NT2/D1 (cell line): ENCODE measurements around the gene C5.

Source experiments
- DNase-seq: peaks from one replicate; pipeline ENCODE4 v3.0.0-alpha.2; 2011; ENCODE audit warnings: low read depth, low spot score
- H3K27me3 ChIP-seq: 2 replicates; pipeline ENCODE4 v1.6.0; 2011; ENCODE audit warnings: mild to moderate bottlenecking; ENCODE audit not compliant: insufficient read length, insufficient read depth
- H3K36me3 ChIP-seq: 2 replicates; pipeline ENCODE4 v1.6.1; 2011; ENCODE audit warnings: mild to moderate bottlenecking, low read length, mixed read lengths; ENCODE audit not compliant: insufficient read depth, insufficient read length
- H3K4me1 ChIP-seq: 2 replicates; pipeline ENCODE4 v1.5.1; 2011; ENCODE audit not compliant: insufficient read depth, insufficient read length
- H3K4me3 ChIP-seq: 2 replicates; pipeline ENCODE4 v1.5.1; 2011; ENCODE audit warnings: low read depth; ENCODE audit not compliant: insufficient read length
- H3K9ac ChIP-seq: 2 replicates; pipeline ENCODE4 v1.6.0; 2011; ENCODE audit warnings: low read depth; ENCODE audit not compliant: insufficient read length
- H3K9me3 ChIP-seq: 2 replicates; pipeline ENCODE4 v1.5.1; 2011; ENCODE audit warnings: mild to moderate bottlenecking, low read length; ENCODE audit not compliant: insufficient read depth
- SUZ12 ChIP-seq: IDR thresholded peaks from 2 replicates; pipeline ENCODE4 v1.6.1; 2011; ENCODE audit not compliant: insufficient read length, insufficient read depth; ENCODE audit errors: extremely low read depth
- YY1 ChIP-seq: IDR thresholded peaks from 2 replicates; pipeline ENCODE4 v1.6.1; 2011; ENCODE audit not compliant: insufficient read length, insufficient read depth
- ZNF274 ChIP-seq: IDR thresholded peaks from 2 replicates; pipeline ENCODE4 v1.6.1; 2011; ENCODE audit warnings: mild to moderate bottlenecking, low read depth, low read length

C5 gene

DNA sequence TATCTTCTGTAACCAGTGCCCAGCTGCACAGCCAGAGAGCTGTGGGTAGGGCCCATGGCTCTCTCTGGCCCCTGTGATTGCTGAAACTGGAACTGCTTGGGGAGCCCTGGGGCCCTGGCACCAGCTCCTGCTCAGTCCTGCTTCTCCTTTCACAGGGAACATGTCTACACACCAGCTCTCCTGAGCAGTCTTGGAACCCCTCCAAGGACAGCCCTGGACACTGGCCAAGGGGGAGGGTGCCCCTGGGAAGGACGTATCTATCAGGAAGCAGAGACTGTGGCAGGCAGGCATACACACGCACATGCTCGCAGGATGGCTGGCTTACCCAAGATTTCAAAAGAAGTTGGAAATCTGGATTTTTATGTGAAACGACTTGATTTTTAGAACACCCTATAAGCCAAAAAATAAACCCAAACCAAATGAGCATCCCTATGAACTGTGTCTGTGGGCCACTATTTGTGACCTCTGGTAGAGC lies 114.7 kb downstream of the C5 start:
- Histone ChIP-seq H3K9ac (no peak overlapping the region), H3K36me3 (no peaks in the 10 kb centered on the region), H3K4me3 (no peak overlapping the region), H3K27me3 (no peaks in the 10 kb centered on the region), H3K4me1 (peaks cover 3% of the 10 kb centered on the region), H3K9me3 (no peaks in the 10 kb centered on the region)
- TF ChIP-seq ZNF274 (no peak), YY1 (no peak), SUZ12 (no peak)
- no peak for DNase-seq

DNA sequence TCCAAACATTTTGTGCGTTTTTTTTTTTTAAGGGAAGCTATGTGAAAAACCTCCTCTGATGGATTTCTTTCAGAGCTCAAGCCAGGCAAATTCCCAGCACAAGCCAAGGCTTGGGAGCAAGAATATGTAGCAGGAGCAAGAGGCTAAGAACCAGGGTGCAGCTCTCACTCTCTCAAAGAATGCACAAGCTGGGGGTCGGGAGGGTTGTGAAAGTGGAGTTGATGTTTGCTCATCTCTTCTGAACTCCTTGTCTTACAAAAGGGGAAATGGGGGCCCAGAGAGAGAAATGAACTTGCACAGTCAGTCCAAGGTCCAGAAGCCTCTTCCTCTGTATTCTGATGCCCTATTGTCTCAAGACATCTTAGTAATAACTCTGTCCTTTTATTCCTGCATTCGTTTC lies 115.8 kb downstream of the C5 start:
- TF ChIP-seq YY1 (no peak), ZNF274 (no peak), SUZ12 (no peak)
- Histone ChIP-seq H3K4me1 (peaks cover 3% of the 10 kb centered on the region), H3K27me3 (peaks cover 2% of the 10 kb centered on the region), H3K36me3 (no peaks in the 10 kb centered on the region), H3K9me3 (no peaks in the 10 kb centered on the region), H3K9ac (no peak overlapping the region), H3K4me3 (no peak overlapping the region)
- no peak for DNase-seq

DNA sequence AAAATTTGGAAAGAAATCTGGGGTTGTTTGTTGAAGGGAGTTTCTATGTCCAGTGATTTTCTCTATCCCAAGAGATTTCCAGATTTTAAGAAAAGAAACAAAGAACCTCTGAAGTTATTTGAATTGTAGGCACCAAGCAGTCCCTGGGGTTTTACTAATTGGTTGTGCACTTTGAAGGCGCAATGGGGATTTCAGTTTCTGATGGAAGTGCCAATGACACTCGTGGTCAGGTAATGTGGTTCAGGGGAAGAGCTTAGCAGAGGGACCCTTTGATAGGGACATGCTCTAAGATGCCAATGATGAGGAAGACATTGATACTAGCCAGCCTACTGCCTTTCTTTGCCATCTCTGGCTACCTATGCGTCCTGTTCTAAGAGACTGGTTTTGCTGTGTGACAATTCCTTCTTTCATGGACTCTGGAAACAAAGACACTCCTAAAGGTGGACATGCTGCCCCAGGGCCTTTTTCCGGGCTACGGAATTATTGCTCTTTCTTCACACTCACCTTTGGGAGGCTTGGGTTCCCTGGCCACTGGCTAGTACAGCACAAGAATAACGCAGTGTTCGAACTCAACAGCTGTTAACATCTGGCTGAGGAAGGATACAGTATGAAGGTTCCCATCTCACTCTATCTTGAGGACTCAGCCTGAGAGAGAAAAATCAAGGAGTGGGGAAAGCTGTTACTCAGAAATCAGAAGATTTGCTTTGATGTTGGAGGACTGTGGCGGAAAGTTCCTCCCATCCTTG lies 116.6 kb downstream of the C5 start:
- no peak overlapping the region for H3K4me3 ChIP-seq
- H3K27me3 ChIP-seq: peaks cover 4% of the 10 kb centered on the region
- H3K36me3 ChIP-seq: no peaks in the 10 kb centered on the region
- no peaks in the 10 kb centered on the region for H3K9me3 ChIP-seq
- TF ChIP-seq ZNF274 (no peak), YY1 (no peak), SUZ12 (no peak)
- H3K9ac ChIP-seq: no peak overlapping the region
- peaks cover 3% of the 10 kb centered on the region for H3K4me1 ChIP-seq
- DNase-seq: no peak

DNA sequence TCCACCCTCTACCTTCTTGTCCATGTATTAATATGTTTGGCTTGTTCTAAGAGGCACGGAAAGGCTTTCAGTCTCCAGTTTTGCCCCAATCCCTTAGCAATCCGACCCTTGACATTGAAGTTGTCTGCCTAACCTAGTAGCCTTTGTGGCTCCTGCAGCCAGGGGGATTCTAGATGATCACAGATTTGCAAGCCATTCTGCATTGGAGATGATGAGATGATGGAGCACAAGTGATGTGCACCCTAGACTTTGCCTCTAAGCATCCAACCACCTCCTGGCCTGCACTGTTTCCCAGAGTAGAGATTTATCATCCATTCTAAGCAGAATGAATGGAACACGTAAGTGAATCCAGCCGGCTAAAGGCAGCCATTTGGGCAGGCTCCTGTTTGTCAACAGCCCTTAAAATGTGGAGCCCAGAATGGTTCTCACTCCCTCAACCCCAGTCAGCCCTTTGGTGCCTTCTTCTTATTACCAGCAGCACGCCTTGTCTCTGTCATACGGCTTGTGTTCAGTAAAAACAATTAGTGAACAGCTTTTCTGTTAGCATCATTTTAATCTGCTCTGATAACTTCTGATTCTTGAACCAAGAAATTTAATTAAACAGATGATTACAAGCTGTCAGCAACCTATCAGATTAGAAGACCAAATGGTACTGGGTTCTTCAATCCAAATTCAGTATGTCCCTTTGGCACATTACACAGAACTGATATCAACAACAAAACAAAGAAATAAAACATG lies 117.8 kb downstream of the C5 start:
- Histone ChIP-seq H3K4me3 (no peak overlapping the region), H3K36me3 (no peaks in the 10 kb centered on the region), H3K4me1 (peaks cover 3% of the 10 kb centered on the region), H3K9ac (no peak overlapping the region), H3K27me3 (peaks cover 17% of the 10 kb centered on the region), H3K9me3 (no peaks in the 10 kb centered on the region)
- TF ChIP-seq YY1 (no peak), SUZ12 (no peak), ZNF274 (no peak)
- no peak for DNase-seq

DNA sequence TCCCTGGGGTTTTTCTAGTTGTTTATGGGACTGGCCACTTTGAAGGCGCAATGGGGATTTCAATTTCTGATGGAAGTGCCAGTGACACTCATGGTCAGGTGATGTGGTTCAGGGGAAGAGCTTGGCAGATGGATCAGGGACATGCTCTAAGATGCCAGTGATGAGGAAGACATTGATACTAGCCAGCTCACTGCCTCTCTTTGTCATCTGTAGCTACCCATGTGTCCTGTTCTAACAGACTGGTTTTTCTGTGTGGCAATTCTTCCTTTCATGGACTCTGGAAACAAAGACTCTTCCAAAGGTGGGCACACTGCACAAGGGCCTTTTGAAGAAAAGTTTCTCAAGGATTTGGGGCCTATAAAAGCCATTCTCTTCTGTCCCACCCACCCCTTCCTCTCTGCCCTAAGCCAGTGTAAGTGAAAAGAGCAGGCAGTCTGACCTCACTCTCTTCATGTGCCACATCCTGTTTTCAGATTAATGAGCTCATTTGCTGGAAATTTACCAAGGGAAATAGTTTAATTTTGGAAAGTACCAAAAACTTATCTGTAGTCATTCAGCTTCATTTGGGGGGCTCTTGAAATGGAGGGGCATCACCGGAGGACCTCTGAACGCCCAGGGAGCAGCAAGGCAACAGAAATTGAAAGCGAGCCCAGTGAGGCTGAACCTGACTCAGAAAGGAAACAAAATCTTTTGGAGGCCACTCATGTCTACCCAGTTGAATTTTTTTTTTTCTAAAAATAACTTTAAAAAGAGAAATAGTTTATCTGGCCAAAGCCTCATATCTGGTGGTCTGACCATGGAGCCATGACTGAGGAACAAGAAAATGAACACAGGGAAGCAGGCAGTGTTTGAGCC lies 118.6 kb downstream of the C5 start:
- Histone ChIP-seq H3K9me3 (no peaks in the 10 kb centered on the region), H3K36me3 (no peaks in the 10 kb centered on the region), H3K4me3 (no peak overlapping the region), H3K9ac (no peak overlapping the region), H3K4me1 (peaks cover 3% of the 10 kb centered on the region), H3K27me3 (peaks cover 18% of the 10 kb centered on the region)
- no peak for DNase-seq
- TF ChIP-seq SUZ12 (no peak), ZNF274 (no peak), YY1 (no peak)

DNA sequence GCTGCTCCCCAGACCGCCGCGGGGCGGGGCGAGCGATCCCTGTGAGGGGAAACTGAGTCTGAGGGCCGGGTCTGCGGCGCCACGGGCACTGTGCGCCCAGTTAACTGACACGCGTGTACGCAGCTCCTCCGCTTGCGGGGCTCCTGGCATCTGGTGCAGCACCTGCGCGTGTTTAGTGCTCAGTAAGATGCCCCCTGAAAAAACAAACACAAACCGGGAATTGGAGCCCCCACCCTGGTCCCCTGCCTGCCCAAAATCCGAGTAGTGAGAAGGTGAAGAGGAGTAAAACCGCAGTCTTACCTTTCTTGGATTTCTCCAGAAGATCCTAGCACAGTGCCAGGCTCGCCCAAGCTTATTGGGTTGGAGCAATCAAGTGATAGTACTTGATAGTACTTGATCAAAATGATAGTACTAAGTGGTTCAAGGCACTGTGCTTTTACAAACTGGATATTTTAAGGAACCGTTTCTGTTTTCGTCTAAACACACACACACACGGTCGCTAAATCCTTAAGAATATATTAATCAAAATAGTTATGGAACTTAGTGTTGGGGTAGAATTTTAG lies 120.8 kb downstream of the C5 start:
- Histone ChIP-seq H3K4me1 (peaks cover 6% of the 10 kb centered on the region), H3K9me3 (no peaks in the 10 kb centered on the region), H3K36me3 (no peaks in the 10 kb centered on the region), H3K9ac (peak overlapping the region; percentile 79), H3K27me3 (peaks cover 18% of the 10 kb centered on the region), H3K4me3 (peak overlapping the region; percentile 45)
- no peak for DNase-seq
- TF ChIP-seq YY1 (no peak), SUZ12 (no peak), ZNF274 (no peak)
